Pancreas (tissue), 10 donors: Measurements from ENCODE around the gene PPOX. TPM values are rescaled to one million over a fixed set of nuclear protein-coding genes. Genes with fewer than 3 reads are reported as not detected.

ENCODE experiments used
- ATAC-seq, 4 donors: fragments of 200-7000 bp; cut with Tn5 transposase; one replicate each; pipeline versions ENCODE4 v1.8.0 to v1.9.1; 2020; ENCODE audit warnings: mild to moderate bottlenecking in 4 of 4, moderate library complexity in 4 of 4
- DNase-seq, 6 donors: peaks; one replicate each; pipeline ENCODE4 v3.0.0-alpha.2; 2020
- FAIRE-seq: peaks from 2 replicates; lab custom pipeline; 2012; peaks lifted over from hg19 to GRCh38; lab: Jason Lieb, UNC
- H3K27ac ChIP-seq, 4 donors: fragments of 200-600 bp; sonication (generic); 1 replicate in 3 of 4; 2 replicates in 1 of 4; pipeline versions ENCODE4 v1.5.0 to v1.8.0; 2020
- H3K27me3 ChIP-seq, 4 donors: fragments of 200-600 bp; one replicate each; pipeline ENCODE4 v1.8.0; 2021
- H3K36me3 ChIP-seq, 3 donors: fragments of 200-600 bp; sonication (generic) in 1 of 3; one replicate each; pipeline versions ENCODE4 v1.5.0 to v1.8.0; 2020 to 2021
- H3K4me1 ChIP-seq, 3 donors: fragments of 200-600 bp; one replicate each; pipeline ENCODE4 v1.8.0; 2021
- H3K4me3 ChIP-seq, 4 donors: fragments of 200-600 bp; sonication (generic) in 2 of 4; one replicate each; pipeline versions ENCODE4 v1.5.0 to v1.8.0; 2020 to 2021
- H3K9me3 ChIP-seq, 4 donors: fragments of 200-600 bp; one replicate each; pipeline ENCODE4 v1.8.0; 2021
- WGBS, 2 donors: extraction: QIAGEN DNeasy Blood & Tissue Kit; methylation state at CpG; one replicate each; pipeline ENCODE4 v1.1.7; 2013; 5-methylcytosine and 5-hydroxymethylcytosine counted together
- intact Hi-C, 3 donors: fragments of 100-400 bp; cut with DNase I; formaldehyde crosslinking; loops; one replicate each; pipeline versions ENCODE4 v1.11.1 to v1.14.2; 2022
- polyA plus RNA-seq, 2 donors: library from polyadenylated mRNA; stranded (reverse); fragments of 200-250 nt; gene quantifications; one replicate each; pipeline ENCODE4 v1.2.3, GENCODE V29; 2013
- total RNA-seq, 6 donors: library from RNA; stranded (reverse); fragmentation: NEBNext Ultra II Directional in 4 of 6; extraction: Animal tissue kit (Norgen Biotek cat#: 25700) in 4 of 6; gene quantifications; one replicate each; pipeline versions ENCODE4 v1.2.1 to v1.2.4, GENCODE V29; 2021 to 2023
- TF ChIP-seq, protein P1 (sequence below), 4 donors: fragments of 200-600 bp; sonication (generic) in 3 of 4; IDR thresholded peaks; one replicate each; pipeline versions ENCODE4 v1.5.0 to v1.8.0; 2021; ENCODE audit warnings: antibody characterized with exemption in 4 of 4
- donor health status: healthy with polysubstance abuse.
- donor health status: DM: no; HTN: no; CAD: no; lungs with moderate emphysema.
- donor health status: DM: no; HTN: no; CAD: no.
- donor health status: control.
- donor health status: control.
- donor health status: Bipolar disorder and iron deficiency.
- donor health status: DM: yes; HTN: yes; CAD: no.
- donor health status: DM: no; HTN: no; CAD: no.
- donor health status: DM: no; HTN: no; CAD: no.
- donor health status: DM: yes; HTN: yes; CAD: no.

The PPOX gene
- total and polyA plus RNA-seq, 8 donors: 7.4 to 56.4 (median 13.1) TPM

DNA sequence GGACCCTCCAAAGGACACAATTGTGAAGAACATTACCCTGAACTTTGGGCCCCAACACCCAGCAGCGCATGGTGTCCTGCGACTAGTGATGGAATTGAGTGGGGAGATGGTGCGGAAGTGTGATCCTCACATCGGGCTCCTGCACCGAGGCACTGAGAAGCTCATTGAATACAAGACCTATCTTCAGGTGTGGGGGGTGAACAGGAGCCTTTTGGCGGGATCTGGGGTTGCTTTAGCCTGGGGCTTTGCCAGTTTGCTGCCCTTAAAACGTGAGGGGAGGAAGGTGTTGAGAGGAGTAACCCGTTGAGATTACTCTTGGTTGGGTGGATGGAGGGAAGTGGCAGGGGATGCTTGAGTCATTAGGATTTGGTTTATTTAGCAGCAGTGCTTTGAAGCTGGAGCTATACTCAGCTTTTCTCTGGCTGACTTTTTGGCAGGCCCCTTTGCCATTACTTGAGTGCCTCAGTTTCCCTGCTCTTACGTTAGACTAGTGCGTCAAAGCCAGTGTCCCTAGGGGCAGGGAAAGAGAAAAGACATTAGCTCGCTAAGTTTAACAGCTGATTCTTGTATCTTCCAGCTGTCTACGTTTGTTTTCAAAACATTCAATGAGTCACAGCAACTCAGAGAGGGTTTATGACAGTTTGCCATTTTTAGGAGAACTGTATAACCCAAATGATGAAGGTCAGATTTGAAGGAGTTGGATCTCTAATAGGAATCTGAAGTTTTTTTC, 40.4 kb downstream of the PPOX start:
- TF ChIP-seq, protein P1, sequence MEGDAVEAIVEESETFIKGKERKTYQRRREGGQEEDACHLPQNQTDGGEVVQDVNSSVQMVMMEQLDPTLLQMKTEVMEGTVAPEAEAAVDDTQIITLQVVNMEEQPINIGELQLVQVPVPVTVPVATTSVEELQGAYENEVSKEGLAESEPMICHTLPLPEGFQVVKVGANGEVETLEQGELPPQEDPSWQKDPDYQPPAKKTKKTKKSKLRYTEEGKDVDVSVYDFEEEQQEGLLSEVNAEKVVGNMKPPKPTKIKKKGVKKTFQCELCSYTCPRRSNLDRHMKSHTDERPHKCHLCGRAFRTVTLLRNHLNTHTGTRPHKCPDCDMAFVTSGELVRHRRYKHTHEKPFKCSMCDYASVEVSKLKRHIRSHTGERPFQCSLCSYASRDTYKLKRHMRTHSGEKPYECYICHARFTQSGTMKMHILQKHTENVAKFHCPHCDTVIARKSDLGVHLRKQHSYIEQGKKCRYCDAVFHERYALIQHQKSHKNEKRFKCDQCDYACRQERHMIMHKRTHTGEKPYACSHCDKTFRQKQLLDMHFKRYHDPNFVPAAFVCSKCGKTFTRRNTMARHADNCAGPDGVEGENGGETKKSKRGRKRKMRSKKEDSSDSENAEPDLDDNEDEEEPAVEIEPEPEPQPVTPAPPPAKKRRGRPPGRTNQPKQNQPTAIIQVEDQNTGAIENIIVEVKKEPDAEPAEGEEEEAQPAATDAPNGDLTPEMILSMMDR (IDR thresholded peaks at IDR 0.05): no peak
- no peak overlapping the region for H3K4me3 ChIP-seq
- peak overlapping the region in 2 of 4 donors; percentile 29 to 32 for H3K27ac ChIP-seq
- 83 to 90% methylated on average over 12 of the region's 12 CpGs for WGBS, 2 donors
- intact Hi-C loops: no loop called here
- peaks cover 5 to 9% (median 8%) of the 10 kb centered on the region in 3 donors for H3K4me1 ChIP-seq
- no peaks in the 10 kb centered on the region for H3K27me3 ChIP-seq
- no peak for ATAC-seq
- no peak for DNase-seq
- H3K36me3 ChIP-seq: peaks cover 0 to 32% (median 5%) of the 10 kb centered on the region in 3 donors
- H3K9me3 ChIP-seq: no peaks in the 10 kb centered on the region
- FAIRE-seq: no peak

DNA sequence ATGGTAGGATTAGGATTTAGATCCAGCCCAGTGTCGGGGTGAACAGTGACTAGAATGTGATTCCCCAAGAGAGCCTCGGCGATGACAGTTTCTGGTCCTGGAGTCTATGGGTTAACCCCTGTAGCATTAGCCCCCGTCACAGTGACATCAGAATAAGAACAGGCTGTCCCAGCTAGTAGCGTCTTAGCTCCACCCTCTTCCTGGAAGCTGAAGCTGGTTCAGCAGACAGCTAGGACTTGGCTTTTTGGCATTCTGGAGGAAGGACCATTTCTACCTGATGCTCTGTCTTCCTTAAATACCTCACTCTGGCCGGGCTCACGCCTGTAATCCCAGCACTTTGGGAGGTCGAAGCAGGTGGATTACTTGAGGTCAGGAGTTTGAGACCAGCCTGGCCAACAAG, 40.9 kb downstream of the PPOX start:
- FAIRE-seq (no peak), DNase-seq (no peak), ATAC-seq (no peak)
- 81 to 86% methylated on average over 8 of the region's 8 CpGs for WGBS, 2 donors
- TF ChIP-seq, protein P1 (IDR thresholded peaks at IDR 0.05): no peak
- no peaks in the 10 kb centered on the region for H3K27me3 ChIP-seq
- peaks cover 0 to 38% (median 6%) of the 10 kb centered on the region in 3 donors for H3K36me3 ChIP-seq
- peaks cover 5 to 9% (median 8%) of the 10 kb centered on the region in 3 donors for H3K4me1 ChIP-seq
- H3K4me3 ChIP-seq: no peak overlapping the region
- H3K27ac ChIP-seq: peak overlapping the region in 2 of 4 donors; percentile 10 to 32
- no peaks in the 10 kb centered on the region for H3K9me3 ChIP-seq
- intact Hi-C loops: no loop called here

DNA sequence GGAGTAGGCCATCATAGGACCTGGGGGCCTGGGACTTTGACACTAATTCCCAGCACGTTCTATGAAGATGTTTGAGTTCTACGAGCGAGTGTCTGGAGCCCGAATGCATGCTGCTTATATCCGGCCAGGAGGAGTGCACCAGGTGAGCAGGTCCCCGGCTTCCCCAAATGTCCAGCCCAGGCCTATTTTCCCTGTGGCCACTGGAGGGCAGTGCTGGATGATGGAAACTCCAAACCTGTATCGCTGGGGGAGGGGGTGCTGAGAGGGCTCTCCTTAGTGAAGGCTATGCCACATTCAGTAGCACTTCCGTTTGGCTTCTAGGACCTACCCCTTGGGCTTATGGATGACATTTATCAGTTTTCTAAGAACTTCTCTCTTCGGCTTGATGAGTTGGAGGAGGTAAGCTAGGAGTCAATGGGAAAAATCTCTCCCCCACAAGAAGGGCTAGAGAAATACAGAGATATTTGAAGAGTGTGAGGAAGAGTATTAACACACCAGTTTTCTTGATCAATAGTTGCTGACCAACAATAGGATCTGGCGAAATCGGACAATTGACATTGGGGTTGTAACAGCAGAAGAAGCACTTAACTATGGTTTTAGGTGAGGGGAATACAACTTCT, 43.7 kb downstream of the PPOX start:
- intact Hi-C loops: no loop called here
- TF ChIP-seq, protein P1 (IDR thresholded peaks at IDR 0.05): peak; percentile 79 to 81 (median 80)
- no peak overlapping the region for H3K4me3 ChIP-seq
- peaks cover 4 to 63% (median 24%) of the 10 kb centered on the region in 3 donors for H3K36me3 ChIP-seq
- WGBS, 2 donors: 27 to 33% methylated on average over 11 of the region's 11 CpGs
- no peak overlapping the region for H3K27ac ChIP-seq
- no peaks in the 10 kb centered on the region for H3K9me3 ChIP-seq
- peak; percentile 69 to 85 (median 79) for DNase-seq
- peak; percentile 94 to 97 (median 96) for ATAC-seq
- no peaks in the 10 kb centered on the region for H3K27me3 ChIP-seq
- FAIRE-seq: no peak
- no peaks in the 10 kb centered on the region for H3K4me1 ChIP-seq

DNA sequence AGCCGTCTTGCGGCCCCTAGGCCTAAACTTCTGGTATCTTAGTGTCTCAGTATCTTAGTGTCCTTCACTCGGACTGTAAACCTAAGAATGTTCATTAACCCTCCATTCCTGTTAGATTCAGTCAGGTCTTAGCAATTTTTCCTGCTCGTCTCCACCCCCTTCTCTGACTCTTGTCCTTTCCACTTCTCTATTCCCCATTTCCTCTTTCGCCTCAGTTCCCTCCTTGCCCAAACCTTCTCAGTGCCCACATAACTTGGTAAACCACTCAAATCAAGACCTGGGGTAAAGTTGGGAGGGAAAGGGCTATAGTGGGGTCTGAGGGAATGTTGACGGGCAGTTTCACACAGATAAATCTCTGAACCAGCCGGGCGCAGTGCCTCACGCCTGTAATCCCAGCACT, 48.1 kb downstream of the PPOX start:
- H3K27ac ChIP-seq: peak overlapping the region in 2 of 4 donors; percentile 20 to 47

More for the DNA sequence above, 48.1 kb downstream of the PPOX start:
- Histone ChIP-seq H3K4me1 (no peaks in the 10 kb centered on the region), H3K4me3 (no peak overlapping the region), H3K36me3 (peaks cover 4 to 50% (median 18%) of the 10 kb centered on the region in 3 donors), H3K27me3 (no peaks in the 10 kb centered on the region), H3K9me3 (no peaks in the 10 kb centered on the region)
- WGBS, 2 donors: 90 to 94% methylated on average over 9 of the region's 9 CpGs
- no peak for DNase-seq
- ATAC-seq: peak in 1 of 4 donors; percentile 19
- intact Hi-C loops: no loop called here
- FAIRE-seq: no peak
- TF ChIP-seq, protein P1 (IDR thresholded peaks at IDR 0.05): no peak
